ENCODE measurements around the gene STX12.

STX12 gene

GRCh38 chr1:27862004-27862403 is 89.0 kb downstream of the STX12 start:
- TF ChIP-seq CTCF (conservative IDR thresholded peaks at IDR 0.05; ENCODE audit: low read depth, low read length): no peak

GRCh38 chr1:27862671-27863537 is 89.9 kb downstream of the STX12 start:
- no peak overlapping the region for H3K4me3 ChIP-seq (ENCODE audit: low read depth, low read length)
- DNase-seq (ENCODE audit: low read depth): peak; percentile 99
- TF ChIP-seq CTCF (conservative IDR thresholded peaks at IDR 0.05; ENCODE audit: low read depth, low read length): no peak

More at GRCh38 chr1:27862004-27862403, 89.0 kb downstream of the STX12 start:
- no peak overlapping the region for H3K4me3 ChIP-seq (ENCODE audit: low read depth, low read length)
- DNase-seq (ENCODE audit: low read depth): no peak

- TF ChIP-seq CTCF (conservative IDR thresholded peaks at IDR 0.05; ENCODE audit: low read depth, low read length): no peak
- DNase-seq (ENCODE audit: low read depth): no peak
- no peak overlapping the region for H3K4me3 ChIP-seq (ENCODE audit: low read depth, low read length)
These were observed 90.5 kb downstream of the STX12 start for GRCh38 chr1:27863538-27863915.

GRCh38 chr1:27864264-27864895 is 91.4 kb downstream of the STX12 start:
- no peak for TF ChIP-seq CTCF (conservative IDR thresholded peaks at IDR 0.05; ENCODE audit: low read depth, low read length)
- DNase-seq (ENCODE audit: low read depth): no peak
- H3K4me3 ChIP-seq (ENCODE audit: low read depth, low read length): no peak overlapping the region

- no peak for TF ChIP-seq CTCF (conservative IDR thresholded peaks at IDR 0.05; ENCODE audit: low read depth, low read length)
- no peak overlapping the region for H3K4me3 ChIP-seq (ENCODE audit: low read depth, low read length)
- no peak for DNase-seq (ENCODE audit: low read depth)
These were observed 92.8 kb downstream of the STX12 start for GRCh38 chr1:27865821-27866220.

GRCh38 chr1:27868556-27868931 is 95.5 kb downstream of the STX12 start:
- no peak for DNase-seq (ENCODE audit: low read depth)
- TF ChIP-seq CTCF (conservative IDR thresholded peaks at IDR 0.05; ENCODE audit: low read depth, low read length): no peak
- no peak overlapping the region for H3K4me3 ChIP-seq (ENCODE audit: low read depth, low read length)

Data from choroid plexus epithelial cell (primary cell).